Endodermal cell (in vitro differentiated cells): Measurements from ENCODE around the gene NXPH4. TPM values are rescaled to one million over a fixed set of nuclear protein-coding genes. Genes with fewer than 3 reads are reported as not detected.

ENCODE experiments used
- DNase-seq: peaks from one replicate; pipeline ENCODE4 v3.0.0-alpha.2; 2017
- H3K27ac ChIP-seq: 2 replicates; pipeline ENCODE4 v1.5.1; 2013; ENCODE audit warnings: mild to moderate bottlenecking, low read depth, low read length, moderate library complexity
- H3K27me3 ChIP-seq: 2 replicates; pipeline ENCODE4 v1.6.1; 2013; ENCODE audit warnings: mild to moderate bottlenecking, low read length, moderate library complexity; ENCODE audit not compliant: insufficient read depth, control insufficient read depth, poor library complexity, severe bottlenecking
- H3K36me3 ChIP-seq: 2 replicates; pipeline ENCODE4 v1.7.0; 2013; ENCODE audit warnings: mild to moderate bottlenecking, low read length, moderate library complexity; ENCODE audit not compliant: control insufficient read depth, insufficient read depth
- H3K4me1 ChIP-seq: one replicate; pipeline ENCODE4 v1.7.0; 2013; ENCODE audit warnings: low read length; ENCODE audit not compliant: control insufficient read depth, insufficient read depth
- H3K4me3 ChIP-seq: 2 replicates; pipeline ENCODE4 v1.5.1; 2013; ENCODE audit warnings: mild to moderate bottlenecking, low read length, moderate library complexity
- H3K9ac ChIP-seq: 2 replicates; pipeline ENCODE4 v1.6.1; 2013; ENCODE audit warnings: mild to moderate bottlenecking, low read length, moderate library complexity; ENCODE audit not compliant: poor library complexity, severe bottlenecking; ENCODE audit errors: extremely low read depth
- H3K9me3 ChIP-seq: 2 replicates; pipeline ENCODE4 v1.6.1; 2013; ENCODE audit warnings: mild to moderate bottlenecking, low read length, moderate library complexity; ENCODE audit not compliant: control insufficient read depth
- H3K27ac Mint-ChIP-seq: 2 replicates; pipeline ENCODE4 v1.8.0; 2020; ENCODE audit warnings: mixed read lengths
- H3K27me3 Mint-ChIP-seq: 2 replicates; pipeline ENCODE4 v1.8.0; 2021; ENCODE audit warnings: mild to moderate bottlenecking, mixed read lengths; ENCODE audit not compliant: insufficient read depth
- H3K36me3 Mint-ChIP-seq: 2 replicates; pipeline ENCODE4 v1.8.0; 2020; ENCODE audit warnings: low read depth, mixed read lengths
- H3K4me1 Mint-ChIP-seq: 2 replicates; pipeline ENCODE4 v1.8.0; 2020; ENCODE audit warnings: mixed read lengths
- H3K4me3 Mint-ChIP-seq: 2 replicates; pipeline ENCODE4 v1.8.0; 2020; ENCODE audit warnings: mild to moderate bottlenecking, moderate library complexity, mixed read lengths
- H3K9me3 Mint-ChIP-seq: 2 replicates; pipeline ENCODE4 v1.8.0; 2020; ENCODE audit warnings: mild to moderate bottlenecking, mixed read lengths
- WGBS, 2 experiments: methylation state at CpG; one replicate each; pipeline versions ENCODE4 v1.1.5 to v1.1.7; 2013; ENCODE audit warnings: missing lambda C conversion rate in 2 of 2, mixed read lengths in 1 of 2; ENCODE audit not compliant: insufficient coverage in 1 of 2, insufficient read length in 1 of 2; 5-methylcytosine and 5-hydroxymethylcytosine counted together
- total RNA-seq, 2 donors: library from RNA; stranded (reverse); fragmentation: NEBNext Ultra II Directional in 1 of 2; extraction: Animal tissue kit (Norgen Biotek cat#: 25700) in 1 of 2; gene quantifications; 2 replicates in 1 of 2; 3 replicates in 1 of 2; pipeline ENCODE4 v1.2.1, GENCODE V29; 2021
- TF ChIP-seq, protein P1 (sequence below): fragments of 200-600 bp; sonication (generic); conservative IDR thresholded peaks from 2 replicates; pipeline ENCODE4 v1.5.0; 2021; ENCODE audit warnings: antibody characterized with exemption, mild to moderate bottlenecking

The NXPH4 gene
- total RNA-seq, 2 donors from 2014 or later = 0.31 to 1.1 TPM

DNA sequence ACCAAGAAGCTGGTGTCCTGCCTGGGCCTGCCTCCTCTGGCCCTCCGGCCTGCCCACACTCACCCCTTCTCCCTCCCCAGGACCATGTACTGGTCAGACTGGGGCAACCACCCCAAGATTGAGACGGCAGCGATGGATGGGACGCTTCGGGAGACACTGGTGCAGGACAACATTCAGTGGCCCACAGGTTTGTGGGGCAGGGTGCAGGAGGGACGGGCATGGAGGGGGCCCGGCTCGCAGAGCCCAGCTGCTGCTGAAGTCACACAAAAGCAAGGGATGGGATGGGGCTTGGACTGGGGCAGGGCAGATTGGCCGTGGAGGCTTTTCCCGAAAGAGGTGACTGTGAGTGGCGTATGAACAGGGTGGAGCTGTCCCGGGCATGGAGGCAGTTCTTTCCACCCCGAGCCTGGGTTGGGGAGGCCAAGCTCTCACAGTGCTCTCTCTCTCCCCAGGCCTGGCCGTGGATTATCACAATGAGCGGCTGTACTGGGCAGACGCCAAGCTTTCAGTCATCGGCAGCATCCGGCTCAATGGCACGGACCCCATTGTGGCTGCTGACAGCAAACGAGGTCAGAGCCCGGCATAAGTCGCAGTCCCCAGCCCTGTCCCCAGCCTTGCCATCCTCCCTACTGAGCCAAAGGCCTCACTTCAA lies 7.8 kb upstream of the NXPH4 start:
- H3K36me3 ChIP-seq = peaks cover 12% of the 10 kb centered on the region
- H3K4me1 ChIP-seq = no peaks in the 10 kb centered on the region
- Mint-ChIP-seq H3K27me3 (peaks cover 5% of the 10 kb centered on the region), H3K4me3 (no peak overlapping the region), H3K9me3 (no peaks in the 10 kb centered on the region), H3K4me1 (peaks cover 5% of the 10 kb centered on the region), H3K36me3 (peaks cover 31% of the 10 kb centered on the region), H3K27ac (no peak overlapping the region)
- no peaks in the 10 kb centered on the region for H3K9me3 ChIP-seq
- WGBS, 2 experiments = 89 to 95% methylated on average over 18 to 22 of the region's 22 CpGs
- H3K4me3 ChIP-seq = no peak overlapping the region
- no peak for DNase-seq
- H3K9ac ChIP-seq = no peak overlapping the region
- H3K27ac ChIP-seq = no peak overlapping the region
- TF ChIP-seq, protein P1, sequence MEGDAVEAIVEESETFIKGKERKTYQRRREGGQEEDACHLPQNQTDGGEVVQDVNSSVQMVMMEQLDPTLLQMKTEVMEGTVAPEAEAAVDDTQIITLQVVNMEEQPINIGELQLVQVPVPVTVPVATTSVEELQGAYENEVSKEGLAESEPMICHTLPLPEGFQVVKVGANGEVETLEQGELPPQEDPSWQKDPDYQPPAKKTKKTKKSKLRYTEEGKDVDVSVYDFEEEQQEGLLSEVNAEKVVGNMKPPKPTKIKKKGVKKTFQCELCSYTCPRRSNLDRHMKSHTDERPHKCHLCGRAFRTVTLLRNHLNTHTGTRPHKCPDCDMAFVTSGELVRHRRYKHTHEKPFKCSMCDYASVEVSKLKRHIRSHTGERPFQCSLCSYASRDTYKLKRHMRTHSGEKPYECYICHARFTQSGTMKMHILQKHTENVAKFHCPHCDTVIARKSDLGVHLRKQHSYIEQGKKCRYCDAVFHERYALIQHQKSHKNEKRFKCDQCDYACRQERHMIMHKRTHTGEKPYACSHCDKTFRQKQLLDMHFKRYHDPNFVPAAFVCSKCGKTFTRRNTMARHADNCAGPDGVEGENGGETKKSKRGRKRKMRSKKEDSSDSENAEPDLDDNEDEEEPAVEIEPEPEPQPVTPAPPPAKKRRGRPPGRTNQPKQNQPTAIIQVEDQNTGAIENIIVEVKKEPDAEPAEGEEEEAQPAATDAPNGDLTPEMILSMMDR = no peak
- peaks cover 4% of the 10 kb centered on the region for H3K27me3 ChIP-seq

DNA sequence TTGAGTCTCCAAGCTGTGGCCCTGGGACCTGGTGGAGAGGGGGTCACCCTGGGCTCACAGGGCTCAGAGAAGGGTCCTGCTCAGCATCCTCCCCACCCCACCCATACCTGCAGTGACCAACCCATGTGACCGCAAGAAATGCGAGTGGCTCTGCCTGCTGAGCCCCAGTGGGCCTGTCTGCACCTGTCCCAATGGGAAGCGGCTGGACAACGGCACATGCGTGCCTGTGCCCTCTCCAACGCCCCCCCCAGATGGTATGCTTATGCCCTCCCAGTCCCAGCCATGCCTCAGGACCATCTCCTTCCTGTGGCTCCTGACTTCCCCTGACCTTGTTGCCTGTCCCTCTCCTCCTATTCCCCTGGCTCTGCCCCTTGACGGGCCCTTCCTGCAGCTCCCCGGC lies 6.7 kb upstream of the NXPH4 start:
- peaks cover 12% of the 10 kb centered on the region for H3K36me3 ChIP-seq
- peaks cover 16% of the 10 kb centered on the region for H3K27me3 ChIP-seq
- Mint-ChIP-seq H3K4me1 (peaks cover 8% of the 10 kb centered on the region), H3K4me3 (no peak overlapping the region), H3K9me3 (no peaks in the 10 kb centered on the region), H3K27ac (no peak overlapping the region), H3K36me3 (peaks cover 22% of the 10 kb centered on the region), H3K27me3 (peaks cover 17% of the 10 kb centered on the region)
- no peaks in the 10 kb centered on the region for H3K9me3 ChIP-seq
- TF ChIP-seq, protein P1 = no peak
- H3K4me1 ChIP-seq = no peaks in the 10 kb centered on the region
- H3K4me3 ChIP-seq = no peak overlapping the region
- WGBS, 2 experiments = 93 to 96% methylated on average over 8 of the region's 8 CpGs
- no peak overlapping the region for H3K9ac ChIP-seq
- no peak for DNase-seq
- no peak overlapping the region for H3K27ac ChIP-seq

DNA sequence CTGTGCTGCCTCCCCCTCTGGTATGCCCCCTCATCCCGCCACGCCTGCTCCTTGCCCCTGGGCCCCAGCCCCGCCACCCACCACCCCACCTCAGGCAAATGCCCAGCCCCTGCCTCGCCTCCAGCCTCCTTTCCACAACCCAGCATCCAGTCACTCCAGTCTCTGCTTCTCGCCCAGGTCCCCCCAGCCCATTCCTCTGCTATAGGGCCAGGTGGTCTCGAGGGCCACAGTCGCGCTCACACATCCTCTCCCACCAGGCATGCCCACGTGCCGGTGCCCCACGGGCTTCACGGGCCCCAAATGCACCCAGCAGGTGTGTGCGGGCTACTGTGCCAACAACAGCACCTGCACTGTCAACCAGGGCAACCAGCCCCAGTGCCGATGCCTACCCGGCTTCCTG lies 6.1 kb upstream of the NXPH4 start:
- H3K9ac ChIP-seq = no peak overlapping the region
- TF ChIP-seq, protein P1 = no peak
- H3K4me3 ChIP-seq = no peak overlapping the region
- WGBS, 2 experiments = 95 to 96% methylated on average over 9 to 15 of the region's 15 CpGs
- Mint-ChIP-seq H3K4me3 (no peak overlapping the region), H3K36me3 (peaks cover 21% of the 10 kb centered on the region), H3K9me3 (no peaks in the 10 kb centered on the region), H3K4me1 (peaks cover 8% of the 10 kb centered on the region), H3K27ac (no peak overlapping the region), H3K27me3 (peaks cover 22% of the 10 kb centered on the region)
- no peak for DNase-seq
- H3K36me3 ChIP-seq = peaks cover 12% of the 10 kb centered on the region
- no peaks in the 10 kb centered on the region for H3K4me1 ChIP-seq
- H3K9me3 ChIP-seq = no peaks in the 10 kb centered on the region
- no peak overlapping the region for H3K27ac ChIP-seq
- H3K27me3 ChIP-seq = peaks cover 21% of the 10 kb centered on the region
